Osteocyte (in vitro differentiated cells): ENCODE results near the gene LURAP1L. TPM values are rescaled to one million over a fixed set of nuclear protein-coding genes. Genes with fewer than 3 reads are reported as not detected.

Experiments
- DNase-seq: peaks from one replicate; pipeline ENCODE4 v3.0.0; 2021; ENCODE audit warnings: mixed read lengths; ENCODE audit not compliant: unreplicated experiment; ENCODE audit errors: extremely low spot score
- H3K27ac Mint-ChIP-seq: one replicate; pipeline ENCODE4 v1.8.0; 2021; ENCODE audit warnings: mild to moderate bottlenecking, mixed read lengths; ENCODE audit not compliant: unreplicated experiment
- H3K27me3 Mint-ChIP-seq: one replicate; pipeline ENCODE4 v1.8.0; 2021; ENCODE audit warnings: mixed read lengths; ENCODE audit not compliant: unreplicated experiment
- H3K36me3 Mint-ChIP-seq: one replicate; pipeline ENCODE4 v1.8.0; 2021; ENCODE audit warnings: mixed read lengths; ENCODE audit not compliant: unreplicated experiment
- H3K4me1 Mint-ChIP-seq: one replicate; pipeline ENCODE4 v1.8.0; 2021; ENCODE audit warnings: mixed read lengths; ENCODE audit not compliant: unreplicated experiment
- H3K4me3 Mint-ChIP-seq: one replicate; pipeline ENCODE4 v1.8.0; 2021; ENCODE audit warnings: mild to moderate bottlenecking, moderate library complexity, mixed read lengths; ENCODE audit not compliant: unreplicated experiment
- H3K9me3 Mint-ChIP-seq: one replicate; pipeline ENCODE4 v1.8.0; 2021; ENCODE audit warnings: mixed read lengths; ENCODE audit not compliant: unreplicated experiment
- total RNA-seq: library from RNA; stranded (reverse); gene quantifications from 2 replicates; pipeline ENCODE4 v1.2.1, GENCODE V29; 2021
- TF ChIP-seq, protein P1 (sequence below): fragments of 200-600 bp; sonication (generic); IDR thresholded peaks from 2 replicates; pipeline ENCODE4 v1.5.0; 2021; ENCODE audit warnings: antibody characterized with exemption, mild to moderate bottlenecking, moderate library complexity

The LURAP1L gene
- total RNA-seq, 1 donor from 2014 or later, result 49.8 TPM

DNA sequence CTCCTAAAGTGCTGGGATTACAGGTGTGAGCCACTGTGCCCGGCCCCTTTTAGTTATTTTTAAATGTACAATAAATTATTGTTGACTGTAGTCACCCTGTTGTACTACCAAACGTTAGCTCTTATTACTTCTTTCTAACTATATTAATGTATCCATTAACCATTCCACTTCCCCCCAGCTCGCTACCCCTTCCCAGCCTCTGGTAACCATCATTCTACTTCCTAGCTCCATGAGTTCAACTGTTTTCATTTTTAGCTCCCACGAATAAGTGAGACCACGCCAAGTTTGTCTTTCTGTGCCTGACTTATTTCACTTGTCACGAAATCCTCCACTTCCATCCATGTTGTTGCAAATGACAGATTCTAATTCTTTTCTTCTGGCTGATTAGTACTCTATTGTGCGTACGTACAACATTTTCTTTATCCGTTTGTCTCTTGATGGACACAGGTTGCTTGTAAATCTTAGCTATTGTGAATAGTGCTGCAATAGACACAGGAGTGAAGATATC is 6.5 kb downstream of the LURAP1L start:
- DNase-seq, result no peak
- Mint-ChIP-seq H3K4me1 (peaks cover 65% of the 10 kb centered on the region), H3K9me3 (peaks cover 21% of the 10 kb centered on the region), H3K27ac (peak overlapping the region; percentile 7), H3K4me3 (no peak overlapping the region), H3K36me3 (peaks cover 55% of the 10 kb centered on the region), H3K27me3 (no peaks in the 10 kb centered on the region)
- TF ChIP-seq, protein P1, sequence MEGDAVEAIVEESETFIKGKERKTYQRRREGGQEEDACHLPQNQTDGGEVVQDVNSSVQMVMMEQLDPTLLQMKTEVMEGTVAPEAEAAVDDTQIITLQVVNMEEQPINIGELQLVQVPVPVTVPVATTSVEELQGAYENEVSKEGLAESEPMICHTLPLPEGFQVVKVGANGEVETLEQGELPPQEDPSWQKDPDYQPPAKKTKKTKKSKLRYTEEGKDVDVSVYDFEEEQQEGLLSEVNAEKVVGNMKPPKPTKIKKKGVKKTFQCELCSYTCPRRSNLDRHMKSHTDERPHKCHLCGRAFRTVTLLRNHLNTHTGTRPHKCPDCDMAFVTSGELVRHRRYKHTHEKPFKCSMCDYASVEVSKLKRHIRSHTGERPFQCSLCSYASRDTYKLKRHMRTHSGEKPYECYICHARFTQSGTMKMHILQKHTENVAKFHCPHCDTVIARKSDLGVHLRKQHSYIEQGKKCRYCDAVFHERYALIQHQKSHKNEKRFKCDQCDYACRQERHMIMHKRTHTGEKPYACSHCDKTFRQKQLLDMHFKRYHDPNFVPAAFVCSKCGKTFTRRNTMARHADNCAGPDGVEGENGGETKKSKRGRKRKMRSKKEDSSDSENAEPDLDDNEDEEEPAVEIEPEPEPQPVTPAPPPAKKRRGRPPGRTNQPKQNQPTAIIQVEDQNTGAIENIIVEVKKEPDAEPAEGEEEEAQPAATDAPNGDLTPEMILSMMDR, result no peak

DNA sequence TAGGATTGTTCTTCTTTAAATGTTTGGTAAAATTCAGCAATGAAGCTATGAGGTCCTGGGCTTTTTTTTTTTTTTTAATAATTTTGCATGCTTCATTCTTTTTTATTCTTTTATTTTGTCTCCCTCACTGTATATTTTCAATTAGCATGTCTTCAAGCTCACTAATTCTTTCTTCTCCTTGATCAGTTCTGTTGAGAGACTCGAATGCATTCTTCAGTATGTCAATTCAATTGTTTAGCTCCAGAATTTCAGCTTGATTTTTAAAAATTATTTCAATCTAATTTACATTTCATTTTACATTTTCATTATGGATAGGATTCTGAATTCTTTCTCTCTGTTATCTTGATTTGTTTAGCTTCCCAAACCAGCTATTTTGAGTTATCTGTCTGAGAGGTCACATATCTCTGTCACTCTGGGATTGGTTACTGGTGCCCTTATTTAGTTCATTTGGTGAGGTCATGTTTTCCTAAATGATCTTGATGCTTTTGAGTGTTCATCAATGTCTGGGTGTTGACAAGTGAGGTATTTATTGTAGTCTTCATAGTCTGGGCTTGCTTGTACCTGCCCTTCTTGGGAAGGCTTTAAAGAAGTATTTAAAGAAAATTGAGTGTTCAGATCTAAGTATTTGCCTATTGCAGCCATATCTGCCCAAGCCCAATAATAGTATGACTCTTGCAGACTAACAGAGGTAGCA is 9.1 kb downstream of the LURAP1L start:
- H3K9me3 Mint-ChIP-seq, result peaks cover 21% of the 10 kb centered on the region
- peak overlapping the region; percentile 92 for H3K27ac Mint-ChIP-seq
- no peaks in the 10 kb centered on the region for H3K27me3 Mint-ChIP-seq
- no peak overlapping the region for H3K4me3 Mint-ChIP-seq
- TF ChIP-seq, protein P1, result no peak
- DNase-seq, result no peak
- peaks cover 43% of the 10 kb centered on the region for H3K36me3 Mint-ChIP-seq
- peaks cover 51% of the 10 kb centered on the region for H3K4me1 Mint-ChIP-seq

DNA sequence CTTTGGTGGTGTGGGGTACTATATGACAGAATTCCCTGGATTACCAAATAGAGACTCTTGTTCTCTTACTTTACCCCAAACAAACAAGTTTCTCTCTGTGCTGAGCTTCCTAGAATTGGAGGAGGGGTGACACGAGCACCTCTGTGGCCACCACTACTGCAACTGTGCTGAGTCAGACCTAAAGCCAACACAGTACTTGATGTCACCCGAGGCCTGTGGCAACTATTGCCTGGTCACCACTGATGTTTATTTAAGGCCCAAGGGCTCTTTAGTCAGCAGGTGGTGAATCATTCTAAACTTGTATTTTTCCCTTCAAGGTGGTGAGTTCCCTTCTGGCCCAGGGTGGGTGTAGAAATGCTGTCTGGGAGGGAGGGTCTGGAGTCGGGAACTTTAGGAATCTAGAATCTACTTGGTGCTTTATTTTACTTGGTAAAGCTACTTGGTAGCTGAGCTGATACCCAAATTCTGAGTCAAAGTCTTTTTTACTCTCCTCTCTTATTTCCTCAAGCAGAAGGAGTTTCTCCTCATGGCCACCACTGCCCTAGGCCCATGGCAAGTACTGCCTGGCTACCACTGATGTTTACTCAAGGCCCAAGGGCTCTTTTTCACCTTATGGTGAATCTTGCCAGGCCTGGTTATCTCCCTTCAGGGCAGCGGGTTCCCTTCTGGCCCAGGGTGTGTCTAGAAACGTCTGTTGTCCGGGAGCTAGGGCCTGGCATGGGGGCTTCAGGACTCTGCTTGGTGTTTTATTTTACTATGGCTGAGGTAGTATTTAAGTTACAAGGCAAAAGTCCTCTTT is 9.8 kb downstream of the LURAP1L start:
- peak overlapping the region; percentile 35 for H3K4me3 Mint-ChIP-seq
- peak overlapping the region; percentile 92 for H3K27ac Mint-ChIP-seq
- H3K36me3 Mint-ChIP-seq, result peaks cover 43% of the 10 kb centered on the region
- TF ChIP-seq, protein P1, result no peak
- peaks cover 53% of the 10 kb centered on the region for H3K4me1 Mint-ChIP-seq
- H3K27me3 Mint-ChIP-seq, result no peaks in the 10 kb centered on the region
- DNase-seq, result no peak
- H3K9me3 Mint-ChIP-seq, result peaks cover 21% of the 10 kb centered on the region

DNA sequence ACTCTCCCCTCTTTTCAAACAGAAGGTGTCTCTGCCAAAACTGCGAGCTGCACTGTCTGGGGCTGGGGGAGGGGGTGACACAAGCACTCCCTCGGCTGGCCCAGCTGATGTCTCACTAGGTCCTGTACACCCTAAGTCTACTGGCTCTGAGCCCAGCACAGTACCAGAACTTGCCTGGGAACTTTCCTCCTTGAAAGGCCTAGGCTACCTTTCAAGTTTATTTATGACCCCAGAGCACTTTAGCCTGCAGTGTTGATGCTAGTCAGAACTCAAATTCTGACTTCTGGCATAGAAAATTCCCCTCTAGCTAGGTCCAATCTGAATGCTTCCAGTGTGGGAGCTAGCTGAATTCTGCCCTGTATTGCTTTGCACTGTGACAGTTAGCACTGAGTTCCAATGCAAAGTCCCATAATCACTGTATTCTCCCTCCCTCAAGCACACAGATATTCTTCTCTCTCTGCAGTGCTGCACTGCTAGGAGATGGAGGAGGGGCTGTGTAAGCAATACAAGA is 10.5 kb downstream of the LURAP1L start:
- Mint-ChIP-seq H3K4me3 (peak overlapping the region; percentile 35), H3K27me3 (no peaks in the 10 kb centered on the region)

More for the DNA sequence above, 10.5 kb downstream of the LURAP1L start:
- DNase-seq, result no peak
- TF ChIP-seq, protein P1, result no peak
- peaks cover 39% of the 10 kb centered on the region for H3K36me3 Mint-ChIP-seq
- H3K9me3 Mint-ChIP-seq, result peaks cover 21% of the 10 kb centered on the region
- peak overlapping the region; percentile 92 for H3K27ac Mint-ChIP-seq
- peaks cover 53% of the 10 kb centered on the region for H3K4me1 Mint-ChIP-seq
